SK-N-MC (cell line): Measurements from ENCODE around the gene AURKB.

Experiments used
- DNase-seq: peaks from one replicate; pipeline ENCODE4 v3.0.0-alpha.2; 2011; ENCODE audit warnings: low read depth, low spot score
- H3K27ac ChIP-seq: fragments of 200-600 bp; sonication (generic); 2 replicates; pipeline ENCODE4 v1.5.1; 2016; ENCODE audit warnings: mixed run types
- H3K36me3 ChIP-seq: fragments of 200-600 bp; sonication (generic); 2 replicates; pipeline ENCODE4 v1.6.1; 2017; ENCODE audit warnings: antibody characterized with exemption, low read length, mixed read lengths; ENCODE audit not compliant: insufficient read depth
- H3K4me3 ChIP-seq: fragments of 200-600 bp; sonication (generic); 2 replicates; pipeline ENCODE4 v1.5.1; 2016
- H3K9ac ChIP-seq: fragments of 200-600 bp; sonication (generic); 2 replicates; pipeline ENCODE4 v1.8.0; 2017; ENCODE audit warnings: mixed run types, mixed read lengths; ENCODE audit not compliant: insufficient read length
- H3K9me3 ChIP-seq: fragments of 200-600 bp; sonication (generic); 2 replicates; pipeline ENCODE4 v1.6.1; 2017; ENCODE audit warnings: low read depth, mild to moderate bottlenecking, antibody characterized with exemption, low read length, moderate library complexity, mixed read lengths
- EZH2 ChIP-seq: fragments of 200-600 bp; sonication (generic); IDR thresholded peaks from one replicate; pipeline ENCODE4 v1.6.1; 2017; ENCODE audit warnings: antibody characterized with exemption
- FOXP2 ChIP-seq: optimal IDR thresholded peaks from 2 replicates; pipeline ENCODE3; 2011; ENCODE audit warnings: mild to moderate bottlenecking, moderate library complexity; ENCODE audit not compliant: insufficient read depth; ENCODE audit errors: extremely low read length, control extremely low read depth
- POLR2AphosphoS5 ChIP-seq: IDR thresholded peaks from 2 replicates; pipeline ENCODE4 v1.6.1; 2012; ENCODE audit warnings: mild to moderate bottlenecking, low read depth, low read length, borderline replicate concordance

AURKB gene

GRCh38 chr17:8231701-8232100 is 21.3 kb upstream of the AURKB start:
- Histone ChIP-seq H3K4me3 (no peak overlapping the region), H3K27ac (no peak overlapping the region), H3K9ac (no peak overlapping the region), H3K36me3 (peaks cover 48% of the 10 kb centered on the region; the same call in 1 of the 2 replicates), H3K9me3 (no peaks in the 10 kb centered on the region)
- TF ChIP-seq FOXP2: no peak
- TF ChIP-seq POLR2AphosphoS5: no peak
- TF ChIP-seq EZH2: no peak
- no peak for DNase-seq

- H3K27ac ChIP-seq: peak overlapping the region; percentile 97
- no peak for TF ChIP-seq POLR2AphosphoS5
- TF ChIP-seq EZH2: no peak
- no peak for TF ChIP-seq FOXP2
- DNase-seq: no peak
- no peaks in the 10 kb centered on the region for H3K9me3 ChIP-seq
- peaks cover 34% of the 10 kb centered on the region; the same call in 1 of the 2 replicates for H3K36me3 ChIP-seq
- peak overlapping the region; percentile 82 for H3K9ac ChIP-seq
- peak overlapping the region; percentile 75 for H3K4me3 ChIP-seq
Measured at GRCh38 chr17:8227238-8227581, 16.8 kb upstream of the AURKB start.

GRCh38 chr17:8226536-8227237 is 16.3 kb upstream of the AURKB start:
- peaks cover 30% of the 10 kb centered on the region; the same call in 1 of the 2 replicates for H3K36me3 ChIP-seq
- TF ChIP-seq POLR2AphosphoS5: peak; percentile 79
- TF ChIP-seq FOXP2: no peak
- no peak for TF ChIP-seq EZH2
- peak overlapping the region; percentile 97 for H3K27ac ChIP-seq
- DNase-seq: no peak
- peak overlapping the region; percentile 82 for H3K9ac ChIP-seq
- no peaks in the 10 kb centered on the region for H3K9me3 ChIP-seq
- peak overlapping the region; percentile 75 for H3K4me3 ChIP-seq

GRCh38 chr17:8225813-8226535 is 15.6 kb upstream of the AURKB start:
- H3K36me3 ChIP-seq: peaks cover 25% of the 10 kb centered on the region; the same call in 1 of the 2 replicates
- DNase-seq: no peak
- H3K4me3 ChIP-seq: peak overlapping the region; percentile 75
- peak overlapping the region; percentile 82 for H3K9ac ChIP-seq
- peak overlapping the region; percentile 97 for H3K27ac ChIP-seq
- H3K9me3 ChIP-seq: no peaks in the 10 kb centered on the region
- TF ChIP-seq EZH2 (no peak), FOXP2 (no peak), POLR2AphosphoS5 (no peak)

GRCh38 chr17:8224891-8225812 is 14.8 kb upstream of the AURKB start:
- no peak for DNase-seq
- no peak overlapping the region for H3K9ac ChIP-seq
- no peak for TF ChIP-seq FOXP2
- no peak for TF ChIP-seq EZH2
- no peak for TF ChIP-seq POLR2AphosphoS5
- H3K36me3 ChIP-seq: peaks cover 21% of the 10 kb centered on the region; the same call in 1 of the 2 replicates
- H3K27ac ChIP-seq: no peak overlapping the region
- H3K9me3 ChIP-seq: no peaks in the 10 kb centered on the region
- H3K4me3 ChIP-seq: no peak overlapping the region

GRCh38 chr17:8223356-8224126 is 13.2 kb upstream of the AURKB start:
- Histone ChIP-seq H3K9ac (peak overlapping the region; percentile 71), H3K27ac (peak overlapping the region; percentile 98), H3K9me3 (no peaks in the 10 kb centered on the region), H3K36me3 (peaks cover 10% of the 10 kb centered on the region; the same call in 1 of the 2 replicates), H3K4me3 (peak overlapping the region; percentile 100)
- no peak for DNase-seq
- TF ChIP-seq FOXP2 (no peak), POLR2AphosphoS5 (no peak), EZH2 (no peak)

- Histone ChIP-seq H3K9me3 (no peaks in the 10 kb centered on the region), H3K27ac (peak overlapping the region; percentile 98), H3K4me3 (peak overlapping the region; percentile 100), H3K9ac (peak overlapping the region; percentile 71), H3K36me3 (peaks cover 3% of the 10 kb centered on the region; the same call in 1 of the 2 replicates)
- peak; percentile 24 for DNase-seq
- TF ChIP-seq POLR2AphosphoS5: peak; percentile 73
- no peak for TF ChIP-seq EZH2
- peak; percentile 5 for TF ChIP-seq FOXP2
Measured at GRCh38 chr17:8222630-8223355, 12.4 kb upstream of the AURKB start.
